Right cardiac atrium (tissue), 5 donors: Measurements from ENCODE around the gene LBHD2. TPM values are rescaled to one million over a fixed set of nuclear protein-coding genes. Genes with fewer than 3 reads are reported as not detected.

ENCODE experiments used
- ATAC-seq, 2 donors: fragments of 200-7000 bp; cut with Tn5 transposase; one replicate each; pipeline versions ENCODE4 v1.8.0 to v1.9.1; 2020; ENCODE audit warnings: moderate library complexity in 2 of 2, mild to moderate bottlenecking in 1 of 2
- DNase-seq, 3 donors: peaks; one replicate each; pipeline ENCODE4 v3.0.0-alpha.2; 2020
- H3K27ac ChIP-seq: one replicate; pipeline ENCODE4 v1.5.1; 2013; ENCODE audit warnings: mild to moderate bottlenecking, low read length, control low read depth, moderate library complexity
- H3K27me3 ChIP-seq: one replicate; pipeline ENCODE4 v1.6.1; 2013; ENCODE audit not compliant: control insufficient read depth, insufficient read depth
- H3K4me1 ChIP-seq: one replicate; pipeline ENCODE4 v1.6.1; 2013; ENCODE audit warnings: low read length; ENCODE audit not compliant: control insufficient read depth, insufficient read depth
- H3K4me3 ChIP-seq: one replicate; pipeline ENCODE4 v1.5.1; 2013; ENCODE audit warnings: low read length, control low read depth
- H3K9me3 ChIP-seq: one replicate; pipeline ENCODE4 v1.6.1; 2013; ENCODE audit warnings: low read length; ENCODE audit not compliant: control insufficient read depth
- WGBS: extraction: QIAGEN DNeasy Blood & Tissue Kit; methylation state at CpG from one replicate; pipeline ENCODE4 v1.1.7; 2013; 5-methylcytosine and 5-hydroxymethylcytosine counted together
- intact Hi-C, 4 donors: fragments of 100-400 bp; cut with DNase I; formaldehyde crosslinking; loops; one replicate each; pipeline versions ENCODE4 v1.11.0 to v1.14.0; 2022 to 2023
- polyA plus RNA-seq: library from polyadenylated mRNA; stranded (reverse); fragments of 200-250 nt; gene quantifications from one replicate; pipeline ENCODE4 v1.2.3, GENCODE V29; 2013
- total RNA-seq, 4 donors: library from RNA; stranded (reverse); fragmentation: NEBNext Ultra II Directional; extraction: Animal tissue kit (Norgen Biotek cat#: 25700); gene quantifications; one replicate each; pipeline ENCODE4 v1.2.1, GENCODE V29; 2021
- donor health status: healthy with polysubstance abuse.
- donor health status: DM: no; HTN: yes; CAD: no.
- donor health status: DM: no; HTN: no; CAD: no.
- donor health status: DM: no; HTN: yes; CAD: no; lungs with severe emphysema.
- donor health status: DM: yes; HTN: yes; CAD: no.

Gene LBHD2
- total and polyA plus RNA-seq, 5 donors: not detected

GRCh38 chr14:103123634-103124500 lies 39.9 kb downstream of the LBHD2 start:
- H3K4me1 ChIP-seq: peaks cover 6% of the 10 kb centered on the region
- intact Hi-C loops: loop anchor here in 1 of 4 donors (10.0 kb wide), 1 partner anchor 61 kb away; no protein-coding TSS in a partner anchor
- peak overlapping the region; percentile 78 for H3K27ac ChIP-seq
- DNase-seq (peak; percentile 72 to 88 (median 86)), ATAC-seq (peak; percentile 8 to 32)
- no peaks in the 10 kb centered on the region for H3K9me3 ChIP-seq
- peak overlapping the region; percentile 59 for H3K4me3 ChIP-seq
- H3K27me3 ChIP-seq: no peaks in the 10 kb centered on the region
- 20% methylated on average over 48 of the region's 48 CpGs for WGBS

- H3K4me1 ChIP-seq: peaks cover 6% of the 10 kb centered on the region
- no peak overlapping the region for H3K4me3 ChIP-seq
- no peaks in the 10 kb centered on the region for H3K9me3 ChIP-seq
- no peaks in the 10 kb centered on the region for H3K27me3 ChIP-seq
- no peak for ATAC-seq
- WGBS: 85% methylated on average over 5 of the region's 5 CpGs
- intact Hi-C loops: loop anchor here in 1 of 4 donors (10.0 kb wide), 1 partner anchor 60 kb away; no protein-coding TSS in a partner anchor
- H3K27ac ChIP-seq: no peak overlapping the region
- DNase-seq: peak in 2 of 3 donors; percentile 56 to 67
Observed at GRCh38 chr14:103124501-103125001, 40.5 kb downstream of the LBHD2 start.

DNA sequence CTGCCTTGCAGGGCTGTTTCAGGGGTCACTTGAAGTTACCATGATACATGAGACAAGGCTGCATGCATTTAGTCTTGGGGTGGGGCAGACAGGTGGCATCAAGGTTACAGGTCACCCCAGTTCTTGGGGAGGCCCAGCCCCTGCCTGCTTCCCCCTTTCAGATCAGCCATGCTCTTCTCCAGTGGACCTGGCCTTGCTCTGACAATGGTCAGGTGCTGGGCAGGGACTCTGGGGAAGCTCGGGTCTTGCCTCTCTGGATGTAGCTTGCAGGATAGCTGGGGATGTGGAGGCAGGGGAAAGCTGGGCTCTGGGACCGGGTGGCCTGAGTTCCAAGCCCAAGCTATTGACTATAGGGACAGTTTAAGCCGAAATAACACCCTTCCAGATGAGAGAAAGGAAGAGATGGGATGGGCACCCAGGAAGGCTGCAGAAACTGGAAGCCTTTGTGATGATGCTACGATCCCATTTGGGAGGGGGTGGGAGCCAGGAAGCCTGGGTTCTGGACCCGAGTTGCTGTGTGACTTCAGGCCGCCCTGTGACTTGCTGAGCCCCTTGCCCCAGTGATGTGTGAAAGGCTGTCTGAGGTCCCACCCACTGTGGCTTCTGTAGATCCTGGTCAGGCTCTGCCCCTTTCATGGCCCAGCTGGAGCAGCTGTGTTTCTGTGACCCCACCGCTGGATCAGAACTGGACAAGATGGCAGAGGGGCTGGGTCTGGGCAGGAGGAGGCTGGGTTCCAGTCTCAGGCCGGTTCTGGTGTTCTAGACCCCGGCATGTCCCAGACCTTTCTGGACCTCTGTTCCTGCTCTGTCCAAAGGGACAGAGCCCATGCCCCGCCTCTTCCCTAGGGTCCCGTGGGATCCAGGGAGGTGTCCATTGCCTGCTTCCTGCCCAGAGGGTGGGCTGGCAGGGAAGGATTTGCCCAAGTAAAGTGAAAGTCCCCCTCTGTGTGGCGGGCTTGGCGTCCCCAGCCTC lies 41.4 kb downstream of the LBHD2 start:
- Histone ChIP-seq H3K4me3 (no peak overlapping the region), H3K9me3 (no peaks in the 10 kb centered on the region), H3K27ac (no peak overlapping the region), H3K4me1 (peaks cover 6% of the 10 kb centered on the region), H3K27me3 (no peaks in the 10 kb centered on the region)
- intact Hi-C loops: loop anchor here in 1 of 4 donors (10.0 kb wide), 1 partner anchor 59 kb away; no protein-coding TSS in a partner anchor
- ATAC-seq (no peak), DNase-seq (peak in 2 of 3 donors; percentile 56 to 58)
- 86% methylated on average over 13 of the region's 13 CpGs for WGBS

GRCh38 chr14:103126088-103126872 lies 42.3 kb downstream of the LBHD2 start:
- ATAC-seq (no peak), DNase-seq (peak in 2 of 3 donors; percentile 51 to 65)
- 71% methylated on average over 22 of the region's 22 CpGs for WGBS
- Histone ChIP-seq H3K27me3 (no peaks in the 10 kb centered on the region), H3K4me3 (peak overlapping the region; percentile 7), H3K27ac (no peak overlapping the region), H3K9me3 (no peaks in the 10 kb centered on the region), H3K4me1 (peaks cover 2% of the 10 kb centered on the region)
- intact Hi-C loops: loop anchor here in 1 of 4 donors (10.0 kb wide), 1 partner anchor 59 kb away; no protein-coding TSS in a partner anchor

DNA sequence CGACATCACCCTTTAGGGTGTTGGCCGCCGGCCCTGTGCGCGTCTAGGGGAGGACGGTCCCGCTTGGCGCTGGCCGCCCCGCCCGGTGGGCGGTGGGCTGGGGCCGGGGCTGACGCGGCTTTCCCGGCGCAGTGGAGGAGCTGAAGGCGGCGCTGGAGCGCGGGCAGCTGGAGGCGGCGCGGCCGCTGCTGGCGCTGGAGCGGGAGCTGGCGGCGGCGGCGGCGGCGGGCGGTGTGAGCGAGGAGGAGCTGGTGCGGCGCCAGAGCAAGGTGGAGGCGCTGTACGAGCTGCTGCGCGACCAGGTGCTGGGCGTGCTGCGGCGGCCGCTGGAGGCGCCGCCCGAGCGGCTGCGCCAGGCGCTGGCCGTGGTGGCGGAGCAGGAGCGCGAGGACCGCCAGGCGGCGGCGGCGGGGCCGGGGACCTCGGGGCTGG lies 42.9 kb downstream of the LBHD2 start:
- peak in 2 of 3 donors; percentile 71 to 73 for DNase-seq
- ATAC-seq: no peak
- 41% methylated on average over 60 of the region's 62 CpGs for WGBS
- Histone ChIP-seq H3K9me3 (no peaks in the 10 kb centered on the region), H3K27me3 (no peaks in the 10 kb centered on the region), H3K27ac (no peak overlapping the region), H3K4me3 (peak overlapping the region; percentile 7), H3K4me1 (peaks cover 2% of the 10 kb centered on the region)
- intact Hi-C loops: loop anchor here in 1 of 4 donors (10.0 kb wide), 1 partner anchor 58 kb away; no protein-coding TSS in a partner anchor

- H3K27me3 ChIP-seq: no peaks in the 10 kb centered on the region
- H3K4me1 ChIP-seq: peaks cover 2% of the 10 kb centered on the region
- 58% methylated on average over 39 of the region's 39 CpGs for WGBS
- no peak for ATAC-seq
- peak in 2 of 3 donors; percentile 54 to 63 for DNase-seq
- H3K27ac ChIP-seq: no peak overlapping the region
- no peaks in the 10 kb centered on the region for H3K9me3 ChIP-seq
- H3K4me3 ChIP-seq: no peak overlapping the region
- intact Hi-C loops: loop anchor here in 1 of 4 donors (10.0 kb wide), 1 partner anchor 57 kb away; no protein-coding TSS in a partner anchor
Observed at GRCh38 chr14:103127356-103127755, 43.3 kb downstream of the LBHD2 start.

- DNase-seq: peak in 2 of 3 donors; percentile 39 to 60
Observed at GRCh38 chr14:103127861-103128598, 44.0 kb downstream of the LBHD2 start.

DNA sequence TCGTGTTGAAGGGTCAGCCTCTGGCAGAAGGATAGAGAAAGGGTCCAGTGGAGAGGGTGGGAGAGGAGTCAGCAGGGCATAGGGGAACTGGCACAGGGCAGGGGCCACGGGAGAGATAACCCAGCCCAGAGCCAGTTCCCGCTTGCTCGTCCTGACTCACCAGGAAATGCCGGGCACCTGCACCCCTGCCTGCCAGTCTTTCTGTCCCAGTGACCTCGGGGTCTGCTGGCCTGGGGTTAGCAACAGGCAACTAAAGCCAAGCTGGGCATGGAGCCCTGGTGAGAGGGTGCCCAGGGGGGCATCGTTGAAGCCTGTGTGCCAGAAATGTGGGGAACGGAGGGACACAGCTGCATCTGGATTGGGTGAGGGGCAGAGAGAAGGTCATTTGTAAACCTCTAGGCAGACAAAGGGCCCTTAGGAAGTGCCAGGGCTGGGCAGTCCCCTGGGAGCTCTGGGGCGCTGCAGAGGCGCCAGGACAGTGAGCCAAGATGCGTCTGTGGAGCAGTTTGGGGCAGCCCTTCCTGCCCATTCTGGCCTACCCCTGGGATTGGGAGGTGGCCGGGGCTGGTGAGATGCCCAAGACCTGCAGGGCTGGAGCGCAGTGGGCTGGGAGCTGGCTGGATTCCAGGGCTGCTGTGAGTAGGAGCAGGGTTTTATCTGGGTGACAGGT lies 44.8 kb downstream of the LBHD2 start:
- Histone ChIP-seq H3K27ac (no peak overlapping the region), H3K9me3 (no peaks in the 10 kb centered on the region), H3K27me3 (no peaks in the 10 kb centered on the region), H3K4me1 (peaks cover 2% of the 10 kb centered on the region), H3K4me3 (no peak overlapping the region)
- DNase-seq (peak; percentile 38 to 70 (median 58)), ATAC-seq (no peak)
- intact Hi-C loops: loop anchor here in 1 of 4 donors (10.0 kb wide), 1 partner anchor 56 kb away; no protein-coding TSS in a partner anchor
- 80% methylated on average over 13 of the region's 13 CpGs for WGBS

More at GRCh38 chr14:103127861-103128598, 44.0 kb downstream of the LBHD2 start:
- H3K9me3 ChIP-seq: no peaks in the 10 kb centered on the region
- ATAC-seq: no peak
- intact Hi-C loops: loop anchor here in 1 of 4 donors (10.0 kb wide), 1 partner anchor 57 kb away; no protein-coding TSS in a partner anchor
- H3K4me1 ChIP-seq: peaks cover 2% of the 10 kb centered on the region
- WGBS: 91% methylated on average over 16 of the region's 16 CpGs
- H3K27ac ChIP-seq: no peak overlapping the region
- H3K4me3 ChIP-seq: no peak overlapping the region
- no peaks in the 10 kb centered on the region for H3K27me3 ChIP-seq
